CD4-positive, alpha-beta T cell treated with Interleukin-10 for 1 hour (primary cell): ENCODE results near the gene C4BPB.

Experiments
- DNase-seq: peaks from one replicate; pipeline ENCODE4 v3.0.0-alpha.2; 2020

C4BPB gene

DNA sequence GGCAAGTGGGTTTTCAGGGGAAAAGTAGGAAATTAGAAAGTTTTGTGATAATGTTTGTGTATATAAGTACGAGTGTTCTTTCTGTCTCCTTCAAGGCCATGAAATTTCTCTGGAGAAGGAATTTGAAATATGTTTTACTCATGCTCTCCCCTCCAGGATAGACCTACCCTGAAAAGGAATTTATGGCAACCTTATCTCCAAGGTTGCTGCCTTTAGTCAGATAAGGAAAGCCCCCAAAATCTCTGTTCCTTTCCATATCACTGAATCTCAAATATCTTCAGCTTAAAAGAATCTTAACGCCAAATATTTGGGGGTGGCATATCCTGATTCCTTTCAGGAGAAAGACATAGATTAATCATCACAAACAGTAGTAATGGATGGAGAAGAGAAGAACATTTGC lies 499 bp upstream of the C4BPB start:
- no peak for DNase-seq

GRCh38 chr1:207089627-207090355 lies 1.1 kb downstream of the C4BPB start:
- no peak for DNase-seq

GRCh38 chr1:207091200-207091908 lies 2.7 kb downstream of the C4BPB start:
- DNase-seq = no peak

- DNase-seq = no peak
These were observed 5.3 kb downstream of the C4BPB start for GRCh38 chr1:207093944-207094343.

- DNase-seq = no peak
These were observed 9.2 kb downstream of the C4BPB start for GRCh38 chr1:207097871-207098324.

DNA sequence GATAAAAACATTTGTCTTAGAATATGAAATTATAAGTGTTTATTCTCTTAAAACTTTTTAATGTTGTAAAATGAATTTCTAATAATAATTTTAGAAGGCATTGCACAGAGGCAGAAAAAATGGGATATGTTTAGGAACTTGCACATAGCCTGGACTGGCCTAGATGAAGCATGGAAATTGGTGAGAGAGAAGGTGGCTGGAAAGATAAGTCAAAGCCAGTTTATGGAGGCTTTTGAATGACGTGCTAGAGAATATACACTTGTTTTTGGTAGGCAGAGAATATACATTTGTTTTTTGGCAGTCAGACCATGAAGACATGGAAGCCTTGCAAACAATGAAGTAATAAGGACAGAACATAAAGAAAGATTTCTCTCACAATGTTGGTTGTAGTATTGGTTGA lies 13.1 kb downstream of the C4BPB start:
- DNase-seq = no peak

- DNase-seq = no peak
These were observed 13.5 kb downstream of the C4BPB start for GRCh38 chr1:207102146-207102545.

DNA sequence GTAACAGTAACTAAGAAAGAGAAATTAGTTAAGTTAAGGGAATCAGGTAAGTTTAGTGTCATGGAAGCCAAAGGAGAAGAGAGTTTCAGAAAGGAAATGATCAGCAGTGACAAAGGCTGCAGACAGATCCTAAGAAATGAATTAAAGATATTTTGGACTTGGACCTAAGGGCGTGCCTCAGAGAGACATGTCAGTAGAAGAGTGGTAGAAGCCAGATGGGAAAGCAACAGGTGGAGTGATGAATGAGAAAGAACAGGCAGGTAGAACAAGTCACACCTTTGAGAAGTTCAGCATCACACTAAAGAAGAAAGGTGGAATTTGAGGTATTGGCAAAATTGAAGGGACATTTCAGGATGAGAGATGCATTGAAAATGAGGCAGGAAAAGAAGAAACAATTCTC lies 14.0 kb downstream of the C4BPB start:
- no peak for DNase-seq

DNA sequence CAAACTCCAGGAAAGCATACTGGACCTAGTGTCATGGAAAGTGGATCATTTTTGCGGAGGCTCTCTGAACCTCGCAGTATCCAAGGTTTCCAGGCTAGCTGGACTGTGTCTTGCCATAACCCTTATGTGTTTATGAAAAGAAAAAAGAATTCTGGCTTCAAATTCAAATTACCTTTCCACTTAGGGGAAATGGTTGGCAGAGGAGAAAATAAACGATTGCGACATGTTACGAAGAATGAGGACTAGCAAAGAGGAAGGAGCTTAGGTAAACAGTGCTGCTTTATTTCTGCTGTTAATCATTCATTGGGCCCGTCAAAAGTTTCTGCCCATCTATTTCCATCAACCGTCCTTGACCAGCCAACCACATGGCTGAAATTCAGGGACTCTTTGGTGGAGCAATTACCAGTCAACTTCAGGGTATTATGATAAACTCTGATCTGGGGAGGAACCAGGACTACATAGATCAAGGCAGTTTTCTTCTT lies 15.3 kb downstream of the C4BPB start, which contains the start of gene C4BPA:
Gene C4BPA (plus strand): TSS at position 342 of the 482 bp plus-strand sequence. CDS start 8,793 bp downstream, outside the sequence.
- DNase-seq = no peak

GRCh38 chr1:207109004-207109403 lies 20.3 kb downstream of the C4BPB start:
- DNase-seq = no peak

DNA sequence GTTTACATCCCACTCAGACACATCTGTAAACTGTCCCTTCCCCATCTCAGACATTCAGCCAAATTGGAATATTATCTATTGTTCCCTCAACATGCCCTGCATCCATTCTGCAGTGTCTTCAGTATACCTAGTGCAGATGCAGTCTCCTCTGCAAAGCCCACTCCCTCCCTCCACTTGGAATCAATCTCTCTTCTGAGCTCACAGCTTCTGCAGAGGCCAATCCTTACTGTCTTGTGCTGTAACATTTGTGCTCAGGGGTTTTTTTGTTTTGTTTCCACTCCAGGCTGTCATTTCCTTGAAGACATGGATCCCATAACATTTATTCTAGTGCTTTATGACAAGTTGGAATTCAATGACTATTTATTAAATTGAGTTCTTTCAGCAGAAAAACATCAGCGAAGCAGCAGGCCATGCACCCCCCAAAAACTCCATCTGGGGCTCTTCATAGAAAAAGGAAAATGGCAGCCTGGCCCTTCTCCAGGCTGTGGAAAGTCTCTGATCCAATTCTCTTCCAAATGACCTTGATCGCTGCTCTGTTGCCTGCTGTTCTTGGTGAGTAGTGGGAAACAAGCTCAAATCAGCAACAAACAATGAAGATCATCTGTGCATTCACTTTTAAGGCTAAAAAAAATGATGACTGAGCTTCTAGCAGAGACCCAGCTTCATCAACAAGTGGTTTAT lies 24.1 kb downstream of the C4BPB start:
- DNase-seq = no peak

GRCh38 chr1:207115269-207115668 lies 26.6 kb downstream of the C4BPB start:
- DNase-seq = no peak

- no peak for DNase-seq
These were observed 35.7 kb downstream of the C4BPB start for GRCh38 chr1:207124389-207124788.

DNA sequence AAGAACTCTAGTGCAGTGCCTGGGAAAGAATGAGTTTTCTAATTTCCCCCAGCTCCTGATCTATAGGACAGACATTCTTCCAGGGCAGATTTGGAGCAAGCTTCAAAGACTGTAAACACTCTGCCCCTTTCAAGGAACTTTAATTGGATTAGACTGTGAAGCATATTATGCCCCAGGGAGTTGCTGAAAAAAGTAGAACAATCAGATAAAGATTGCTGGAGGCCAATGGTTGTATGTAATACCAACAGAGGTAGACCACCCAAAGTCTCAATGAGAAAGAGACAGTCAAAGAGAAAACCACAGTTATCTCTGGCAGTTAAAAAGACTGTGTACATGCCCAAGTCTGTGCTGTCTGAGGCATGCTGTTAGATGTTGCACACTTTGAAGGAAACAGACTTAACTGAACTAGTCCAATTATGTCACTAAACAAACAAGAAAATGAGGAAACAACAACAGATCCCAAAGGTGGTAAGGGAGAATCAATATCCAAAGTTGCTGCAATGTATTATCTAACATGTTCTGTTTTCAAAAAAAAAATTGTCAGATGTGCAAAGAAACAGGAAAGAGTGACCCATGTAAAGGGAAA lies 39.8 kb downstream of the C4BPB start:
- no peak for DNase-seq

DNA sequence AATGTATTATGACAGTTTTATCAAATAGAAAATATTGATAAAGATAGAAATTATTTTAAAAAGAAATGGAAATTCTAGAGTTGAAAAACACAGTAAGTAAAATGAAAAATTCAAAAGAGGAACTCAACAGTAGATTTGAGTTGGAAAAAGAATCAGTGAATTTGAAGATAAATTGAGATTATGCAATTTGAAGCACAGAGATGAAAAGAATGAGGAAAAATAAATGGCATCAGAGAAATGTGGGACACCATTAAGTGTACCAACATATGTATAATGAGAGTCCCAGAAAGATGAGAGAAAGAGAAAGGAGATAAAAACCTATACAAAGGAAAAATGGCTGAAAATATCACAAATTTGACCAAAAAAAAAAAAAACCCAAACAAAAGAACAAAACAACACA lies 40.4 kb downstream of the C4BPB start:
- no peak for DNase-seq

DNA sequence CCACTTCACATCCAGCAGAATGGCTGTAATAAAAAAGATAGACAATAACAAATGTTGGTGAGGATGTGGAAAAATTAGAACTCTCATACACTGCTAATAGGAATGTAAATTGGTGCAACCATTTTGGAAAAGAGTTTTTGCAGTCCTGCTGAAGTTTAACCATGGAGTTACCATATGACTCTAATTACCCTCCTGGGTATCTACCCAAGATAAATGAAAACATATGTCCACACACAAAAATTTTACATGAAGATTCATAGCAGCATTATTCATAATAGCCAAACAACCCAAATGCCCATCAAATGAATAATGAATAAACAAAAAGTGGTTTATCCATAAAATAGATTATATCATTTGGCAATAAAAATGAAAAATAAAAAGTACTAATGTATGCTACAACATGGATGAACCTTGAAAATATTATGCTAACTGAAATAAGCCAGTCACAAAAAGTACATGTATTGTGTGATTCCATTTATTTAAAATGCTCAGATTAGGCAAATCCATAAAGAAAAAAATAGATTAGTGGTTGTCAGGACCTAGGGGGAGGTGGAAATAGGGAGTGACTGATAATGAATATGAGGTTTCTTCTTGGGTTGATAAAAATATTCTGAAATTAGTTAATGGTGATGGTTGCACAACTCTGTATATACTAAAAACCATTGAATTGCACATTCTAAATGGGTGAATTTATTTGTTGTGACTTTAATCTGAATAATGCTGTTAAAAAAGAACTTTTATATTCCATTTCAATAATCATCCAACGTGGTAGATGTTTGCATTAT lies 41.8 kb downstream of the C4BPB start:
- DNase-seq = no peak

DNA sequence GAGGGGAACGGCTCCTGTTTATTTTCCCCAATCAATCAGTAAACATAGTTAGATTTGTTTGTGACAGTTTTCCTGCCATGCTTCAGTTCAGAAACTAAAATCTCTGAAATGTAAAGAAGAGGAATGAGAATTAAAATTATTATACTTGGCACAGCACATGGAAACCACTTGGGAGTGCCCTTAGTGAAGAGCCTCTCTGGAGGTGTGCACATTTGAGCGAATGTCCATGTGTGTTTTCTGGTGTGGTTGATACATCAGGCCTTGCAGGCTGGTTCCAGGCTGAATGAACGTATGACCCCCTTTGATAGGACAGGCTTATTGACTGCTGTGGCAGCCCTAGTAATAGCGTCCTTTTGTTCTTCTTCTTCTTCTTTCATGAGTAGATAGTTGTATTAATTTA lies 42.5 kb downstream of the C4BPB start:
- DNase-seq = no peak

DNA sequence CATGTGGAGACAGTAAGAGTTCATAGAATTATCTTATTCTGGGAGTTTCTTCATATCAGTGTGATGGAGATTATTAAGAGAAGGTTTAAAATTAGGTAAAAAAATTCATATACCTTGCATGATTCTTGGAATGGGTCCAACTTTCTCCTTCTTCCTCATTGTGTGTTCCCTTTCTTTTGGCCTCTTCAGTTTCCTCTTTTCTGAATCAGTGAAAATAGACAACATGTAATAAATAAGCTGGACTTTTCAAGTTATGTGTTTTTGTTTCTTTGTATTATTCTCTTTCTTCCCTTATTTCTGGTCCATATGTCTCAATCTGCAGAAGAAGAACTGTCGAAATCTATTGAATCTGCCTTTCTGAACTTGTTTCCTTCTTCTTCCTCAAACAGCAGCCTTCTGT lies 45.9 kb downstream of the C4BPB start:
- DNase-seq = no peak

GRCh38 chr1:207139616-207140015 lies 51.0 kb downstream of the C4BPB start:
- DNase-seq = no peak

GRCh38 chr1:207140536-207140935 lies 51.9 kb downstream of the C4BPB start:
- DNase-seq = no peak

DNA sequence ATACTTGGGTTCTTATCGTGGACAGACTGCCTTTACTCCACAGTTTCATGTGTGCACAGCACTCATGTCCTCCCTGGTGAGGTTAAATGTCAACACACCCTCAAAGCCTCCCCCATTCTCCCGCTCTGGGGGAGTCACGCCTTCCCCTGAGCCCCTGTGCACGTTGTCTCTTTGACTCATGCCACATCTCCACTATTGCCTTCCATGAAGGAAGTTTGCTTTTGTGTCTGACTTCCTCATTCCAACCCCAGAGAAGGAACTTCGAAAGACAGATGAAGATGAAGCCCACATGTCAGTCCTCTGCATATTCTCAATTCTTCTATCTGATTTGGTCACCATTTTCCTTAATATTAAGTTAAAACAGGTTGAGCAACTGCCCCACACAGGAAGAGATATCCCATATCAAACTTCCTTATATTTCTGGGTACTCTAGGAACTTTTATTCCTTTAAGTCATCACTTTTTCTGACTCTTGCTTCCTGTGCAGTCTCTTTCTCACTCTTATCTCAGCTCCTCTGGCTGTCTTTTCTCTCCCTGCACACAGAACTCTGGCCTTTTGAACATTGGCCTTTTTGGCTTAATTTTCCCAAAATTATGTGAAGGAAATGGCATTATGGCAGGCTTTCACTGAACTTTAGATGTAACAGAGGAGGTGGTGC lies 56.9 kb downstream of the C4BPB start:
- DNase-seq = no peak
